NCI-H510A (cell line): ENCODE measurements around the gene PUM2.
"Not testable (repeated sequence)": the region's sequence is repeated elsewhere in the genome, so short reads cannot be mapped to it uniquely, and the experiment has no call there.

Experiments
- DNase-seq: peaks from one replicate; lab custom pipeline; 2025; lab: John Stamatoyannopoulos, UW

The PUM2 gene

GRCh38 chr2:20370191-20370590, 19.5 kb upstream of the PUM2 start:
- no peak for DNase-seq

- DNase-seq: no peak
Observed at GRCh38 chr2:20369366-20369765, 18.7 kb upstream of the PUM2 start.

- DNase-seq: no peak
Observed at GRCh38 chr2:20368706-20369105, 18.1 kb upstream of the PUM2 start.

DNA sequence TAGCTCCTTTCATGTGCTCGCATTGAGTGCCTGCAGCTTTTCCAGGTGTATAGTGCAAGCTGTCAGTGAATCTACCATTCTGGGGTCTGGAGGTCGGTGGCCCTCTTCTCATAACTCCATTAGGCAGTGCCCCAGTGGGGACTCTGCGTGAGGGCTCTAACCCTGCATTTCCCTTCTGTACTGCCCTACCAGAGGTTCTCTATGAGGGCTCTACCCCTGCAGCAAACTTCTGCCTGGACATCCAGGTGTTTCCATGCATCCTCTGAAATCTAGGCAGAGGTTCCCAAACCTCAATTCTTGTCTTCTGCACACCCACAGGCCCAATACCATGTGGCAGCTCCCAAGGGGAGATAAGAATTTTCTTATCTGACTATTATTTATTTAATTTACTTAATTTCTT, 17.3 kb upstream of the PUM2 start:
- not testable (repeated sequence) for DNase-seq

DNA sequence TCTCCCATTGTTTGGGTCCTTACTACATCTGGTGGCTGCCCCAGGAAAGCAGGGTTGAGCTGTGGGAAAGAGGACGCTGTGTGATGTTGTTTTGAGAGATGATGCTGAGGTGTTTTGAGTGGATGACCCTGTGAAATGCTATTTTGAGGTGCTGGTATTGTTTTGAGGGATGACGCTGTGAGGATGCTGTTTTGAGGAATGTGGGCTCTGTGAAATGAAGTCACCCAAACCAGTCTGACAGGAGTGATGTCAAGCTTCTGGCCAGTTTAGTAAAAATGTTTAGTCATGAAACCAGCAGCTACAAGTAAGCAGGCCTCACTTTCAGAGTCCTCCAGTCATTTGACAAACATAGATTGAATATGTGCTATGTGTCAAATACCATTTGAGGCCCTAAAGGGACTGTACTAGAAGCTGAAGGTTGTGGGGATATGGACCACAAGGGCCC, 16.1 kb upstream of the PUM2 start:
- DNase-seq: no peak

DNA sequence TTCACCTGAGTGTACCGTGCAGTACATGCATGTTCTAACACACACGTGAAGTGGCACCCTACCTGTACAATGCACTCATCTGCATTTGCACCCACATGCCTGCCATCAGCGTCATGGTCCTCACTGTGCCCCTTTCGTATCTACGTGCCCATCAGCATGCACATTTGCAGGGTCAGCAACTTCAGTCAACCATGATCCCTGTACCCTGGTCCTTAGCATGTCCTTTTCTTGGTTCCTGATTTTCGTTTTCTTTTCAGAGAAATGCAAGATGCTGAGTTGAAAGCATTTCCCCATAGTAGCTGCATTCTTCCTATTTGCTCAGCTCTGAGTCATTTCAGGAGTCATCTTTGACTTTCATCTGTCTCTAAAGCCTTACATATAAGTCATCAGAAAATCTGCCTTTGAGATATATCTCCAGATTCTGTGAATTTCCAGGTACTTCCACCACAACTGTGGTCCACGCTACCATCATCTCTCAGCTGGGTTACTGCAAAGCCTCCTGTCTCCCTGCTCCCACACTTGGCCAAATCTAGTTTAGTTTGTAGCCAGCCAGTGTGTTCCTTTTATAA, 14.7 kb upstream of the PUM2 start:
- DNase-seq: no peak

- no peak for DNase-seq
Observed at GRCh38 chr2:20363578-20363977, 12.9 kb upstream of the PUM2 start.

DNA sequence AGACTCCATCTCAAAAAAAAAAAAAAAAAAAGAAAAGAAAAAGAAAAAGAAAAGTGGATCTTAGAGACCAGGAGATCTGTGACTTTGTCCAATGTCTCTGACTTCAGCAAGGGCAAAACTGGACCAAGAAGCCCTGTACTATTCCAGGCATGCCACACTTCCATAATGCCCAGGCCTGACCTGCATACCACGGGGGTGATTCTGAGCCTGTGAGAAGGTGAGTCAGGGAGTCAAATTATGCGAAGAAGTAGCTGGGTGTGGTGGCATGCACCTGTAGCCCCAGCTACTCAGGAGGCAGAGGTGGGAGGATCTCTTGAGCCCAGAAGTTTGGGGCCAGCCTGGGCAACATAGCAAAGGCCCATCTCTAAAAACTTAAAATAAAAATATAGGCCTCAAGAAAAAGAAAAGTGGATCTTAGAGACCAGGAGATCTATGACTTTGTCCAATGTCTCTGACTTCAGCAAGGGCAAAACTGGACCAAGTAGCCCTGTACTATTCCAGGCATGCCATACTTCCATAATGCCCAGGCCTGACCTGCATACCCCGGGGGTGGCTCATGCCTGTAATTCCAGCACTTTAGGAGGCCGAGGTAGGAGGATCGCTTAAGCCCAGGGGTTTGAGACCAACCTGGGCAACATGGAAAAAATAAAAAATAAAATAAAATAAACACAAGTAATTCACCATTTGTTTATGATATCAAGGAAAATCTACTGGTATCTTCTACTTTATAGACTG, 12.2 kb upstream of the PUM2 start:
- DNase-seq: no peak

- DNase-seq: no peak
Observed at GRCh38 chr2:20361893-20362292, 11.2 kb upstream of the PUM2 start.

DNA sequence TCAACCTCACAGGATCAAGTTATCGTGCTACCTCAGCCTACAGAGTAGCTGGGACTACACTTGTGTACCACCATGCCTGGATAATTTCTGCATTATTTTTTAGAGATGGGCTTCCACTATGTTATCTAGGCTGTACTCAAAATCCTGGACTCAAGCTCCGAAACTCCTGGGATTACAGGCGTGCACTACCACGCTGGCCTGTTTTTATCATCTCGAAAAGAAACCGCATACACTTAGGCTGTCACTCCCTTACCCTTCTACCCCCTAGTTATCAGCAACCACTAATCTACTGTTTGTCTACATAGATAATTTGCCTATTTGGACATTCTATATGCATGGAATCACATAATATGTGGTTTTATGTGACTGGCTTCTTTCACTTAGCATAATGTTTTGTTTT, 8.5 kb upstream of the PUM2 start:
- no peak for DNase-seq

GRCh38 chr2:20357638-20358389, 7.2 kb upstream of the PUM2 start:
- no peak for DNase-seq

- no peak for DNase-seq
Observed at GRCh38 chr2:20356042-20356441, 5.4 kb upstream of the PUM2 start.

DNA sequence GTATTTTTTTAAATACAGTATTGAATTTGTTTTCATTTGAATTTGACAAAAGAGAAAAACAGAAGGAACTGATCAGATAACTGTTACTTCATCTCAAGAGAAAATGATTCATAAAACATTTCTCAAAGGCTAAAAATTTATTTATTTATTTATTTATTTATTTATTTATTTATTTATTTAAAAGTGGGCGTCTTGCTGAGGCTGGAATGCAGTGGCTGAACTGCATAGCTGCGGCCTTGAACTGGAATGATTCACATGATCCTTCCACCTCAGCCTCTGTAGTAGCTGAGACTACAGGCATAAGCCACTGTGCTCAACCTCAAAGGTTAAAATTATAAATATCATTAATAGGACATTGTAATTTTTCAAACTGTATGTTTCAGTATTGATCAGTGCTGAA, 4.5 kb upstream of the PUM2 start:
- no peak for DNase-seq

DNA sequence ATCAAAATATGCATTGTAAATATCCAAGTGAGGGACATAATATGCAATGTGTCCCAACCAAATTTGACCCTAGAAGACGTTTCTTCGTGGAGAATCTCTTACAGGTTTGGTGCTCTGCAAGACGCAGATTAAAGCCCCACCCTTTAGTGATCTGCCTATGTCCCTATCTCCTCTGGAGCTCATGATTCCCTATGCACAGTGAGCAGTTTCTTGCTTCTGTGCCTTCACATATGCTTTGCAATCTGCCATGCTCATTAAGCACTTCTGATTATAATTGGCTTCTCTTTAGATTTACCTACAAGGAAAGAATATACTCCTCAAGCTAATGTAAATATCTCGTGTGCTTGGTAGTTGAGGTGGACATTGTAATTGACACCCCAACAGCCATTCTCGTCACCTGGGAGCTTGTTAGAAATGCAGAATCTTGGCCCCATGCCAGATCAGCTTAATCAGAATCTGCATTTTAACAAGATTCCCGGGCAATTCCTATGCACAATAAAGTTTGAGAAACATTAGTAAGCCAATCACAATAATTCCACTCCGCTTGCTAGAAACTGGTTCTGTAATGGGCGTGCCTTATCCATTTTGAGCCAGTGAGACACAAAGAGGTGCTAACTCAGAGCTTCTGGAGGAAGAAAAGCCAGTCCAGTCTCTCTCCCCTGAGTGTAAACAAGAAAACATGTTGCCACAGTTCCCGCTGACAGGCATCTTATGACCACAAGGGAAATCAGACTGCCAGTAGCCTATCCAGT, 2.8 kb upstream of the PUM2 start:
- DNase-seq: peak; percentile 23

GRCh38 chr2:20352581-20353216, 2.1 kb upstream of the PUM2 start:
- no peak for DNase-seq

GRCh38 chr2:20352230-20352578, 1.6 kb upstream of the PUM2 start:
- no peak for DNase-seq

- peak; percentile 39 for DNase-seq
Observed at GRCh38 chr2:20351555-20352229, 1.0 kb upstream of the PUM2 start.

GRCh38 chr2:20350041-20350712, 467 bp downstream of the PUM2 start:
- peak; percentile 70 for DNase-seq

DNA sequence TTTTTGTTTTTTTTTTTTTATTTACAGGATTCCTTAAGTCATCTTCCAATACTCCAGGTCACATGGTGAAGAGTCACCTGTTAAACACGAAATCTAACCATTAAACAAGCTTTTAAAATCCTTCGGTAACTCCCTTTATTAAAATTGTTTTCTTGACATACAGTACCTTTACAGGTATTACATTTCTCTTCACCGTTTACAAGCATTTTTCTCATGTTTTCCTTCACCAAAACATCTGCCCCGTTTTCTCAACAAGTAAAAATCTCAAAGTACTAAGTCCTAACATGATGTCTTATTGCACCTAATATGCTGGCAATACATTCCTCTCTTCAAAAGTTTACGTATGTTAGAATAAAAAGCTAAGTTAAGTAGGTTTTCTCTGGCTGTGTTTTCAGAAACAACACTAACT, 1.1 kb downstream of the PUM2 start:
- DNase-seq: no peak

DNA sequence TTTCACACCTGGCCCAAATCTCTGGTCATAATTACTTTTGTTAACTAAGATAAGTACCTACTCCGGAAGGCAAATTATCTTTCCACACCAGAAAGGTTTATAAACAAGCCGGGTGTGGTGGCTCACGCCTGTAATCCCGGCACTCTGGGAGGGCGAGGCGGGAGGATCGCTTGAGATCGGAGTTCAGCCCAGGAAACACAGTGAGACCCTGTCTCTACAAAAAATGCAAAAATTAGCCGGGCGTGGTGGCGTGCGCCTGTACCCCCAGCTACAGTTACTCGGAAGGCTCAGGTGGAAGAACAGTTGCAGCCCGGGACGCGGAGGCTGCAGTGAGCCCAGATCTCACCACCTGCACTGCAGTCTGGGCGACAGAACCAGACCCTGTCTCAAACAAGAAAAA, 2.1 kb downstream of the PUM2 start:
- no peak for DNase-seq
